Spleen (tissue), 7 donors: ENCODE data around the gene SCN8A.

Source experiments
- CTCF ChIP-seq, 11 experiments: fragments of 200-600 bp in 7 of 11; fragments of 450-650 bp in 4 of 11; sonication (generic) in 4 of 11; IDR thresholded peaks in 8 of 11; conservative IDR thresholded peaks in 3 of 11; 1 replicate in 7 of 11; 2 replicates in 4 of 11; pipeline versions ENCODE4 v1.4.0 to v1.8.0; 2016 to 2021; ENCODE audit warnings: antibody characterized with exemption in 11 of 11, inconsistent platforms in 4 of 11, mild to moderate bottlenecking in 1 of 11
- POLR2A ChIP-seq, 3 donors: fragments of 450-650 bp; IDR thresholded peaks; one replicate each; pipeline ENCODE4 v1.5.1; 2017; ENCODE audit warnings: antibody characterized with exemption in 3 of 3, mild to moderate bottlenecking in 1 of 3
- POLR2AphosphoS5 ChIP-seq, 3 donors: sonication (generic); formaldehyde crosslinking; IDR thresholded peaks; one replicate each; pipeline ENCODE4 v1.5.1; 2017; ENCODE audit warnings: antibody characterized with exemption in 3 of 3
- donor health status: DM: no; HTN: no; CAD: no; lungs with moderate emphysema.
- donor health status: DM: no; HTN: no; CAD: no.
- donor health status: DM: no; HTN: no; CAD: no.

GRCh38 chr12:51669271-51669670 is 78.2 kb downstream of the SCN8A start:
- TF ChIP-seq CTCF (IDR thresholded peaks at IDR 0.05 in 8 of 11, conservative IDR thresholded peaks at IDR 0.05 in 3 of 11) (no peak), POLR2A (IDR thresholded peaks at IDR 0.05) (no peak), POLR2AphosphoS5 (IDR thresholded peaks at IDR 0.05) (no peak)
